Osteocyte (in vitro differentiated cells): ENCODE data around the gene DENND5B. TPM values are rescaled to one million over a fixed set of nuclear protein-coding genes. Genes with fewer than 3 reads are reported as not detected.

Experiments
- DNase-seq: peaks from one replicate; pipeline ENCODE4 v3.0.0; 2021; ENCODE audit warnings: mixed read lengths; ENCODE audit not compliant: unreplicated experiment; ENCODE audit errors: extremely low spot score
- H3K27ac Mint-ChIP-seq: one replicate; pipeline ENCODE4 v1.8.0; 2021; ENCODE audit warnings: mild to moderate bottlenecking, mixed read lengths; ENCODE audit not compliant: unreplicated experiment
- H3K27me3 Mint-ChIP-seq: one replicate; pipeline ENCODE4 v1.8.0; 2021; ENCODE audit warnings: mixed read lengths; ENCODE audit not compliant: unreplicated experiment
- H3K36me3 Mint-ChIP-seq: one replicate; pipeline ENCODE4 v1.8.0; 2021; ENCODE audit warnings: mixed read lengths; ENCODE audit not compliant: unreplicated experiment
- H3K4me1 Mint-ChIP-seq: one replicate; pipeline ENCODE4 v1.8.0; 2021; ENCODE audit warnings: mixed read lengths; ENCODE audit not compliant: unreplicated experiment
- H3K4me3 Mint-ChIP-seq: one replicate; pipeline ENCODE4 v1.8.0; 2021; ENCODE audit warnings: mild to moderate bottlenecking, moderate library complexity, mixed read lengths; ENCODE audit not compliant: unreplicated experiment
- H3K9me3 Mint-ChIP-seq: one replicate; pipeline ENCODE4 v1.8.0; 2021; ENCODE audit warnings: mixed read lengths; ENCODE audit not compliant: unreplicated experiment
- CTCF ChIP-seq: fragments of 200-600 bp; sonication (generic); IDR thresholded peaks from 2 replicates; pipeline ENCODE4 v1.5.0; 2021; ENCODE audit warnings: antibody characterized with exemption, mild to moderate bottlenecking, moderate library complexity
- long read RNA-seq: library from polyadenylated mRNA; unstranded; transcript quantifications from one replicate; pipeline ENCODE4 v2.0.0, GENCODE V29; 2021
- total RNA-seq: library from RNA; stranded (reverse); gene quantifications from 2 replicates; pipeline ENCODE4 v1.2.1, GENCODE V29; 2021

The DENND5B gene
- total RNA-seq: 17.8 and 20.3 TPM in 2 replicates
- long read RNA-seq, partial matches to known transcripts: 6 of 17 reads
- long read RNA-seq, other reads (novel, unspliced or antisense): 11 of 17 reads

- TF ChIP-seq CTCF: no peak
- H3K4me3 Mint-ChIP-seq: peak within 1 kb of the TSS; percentile 94
- DNase-seq: peak; percentile 93
- peak within 1 kb of the TSS; percentile 94 for H3K27ac Mint-ChIP-seq
- H3K27me3 Mint-ChIP-seq: peaks cover 3% of the 10 kb centered on the region
- peaks cover 24% of the 10 kb centered on the region for H3K4me1 Mint-ChIP-seq
- no peaks in the 10 kb centered on the region for H3K36me3 Mint-ChIP-seq
- H3K9me3 Mint-ChIP-seq: no peaks in the 10 kb centered on the region
Measured at GRCh38 chr12:31590642-31591379, at the start of gene DENND5B. Gene DENND5B (minus strand): TSS chr12:31591136. CDS start chr12:31590832, 304 bp downstream.

GRCh38 chr12:31634620-31635019, 43.7 kb upstream of the DENND5B start:
- no peak overlapping the region for H3K4me3 Mint-ChIP-seq
- no peak overlapping the region for H3K27ac Mint-ChIP-seq
- no peaks in the 10 kb centered on the region for H3K36me3 Mint-ChIP-seq
- DNase-seq: no peak
- TF ChIP-seq CTCF: no peak
- H3K9me3 Mint-ChIP-seq: no peaks in the 10 kb centered on the region
- H3K27me3 Mint-ChIP-seq: no peaks in the 10 kb centered on the region
- peaks cover 12% of the 10 kb centered on the region for H3K4me1 Mint-ChIP-seq

- Mint-ChIP-seq H3K9me3 (no peaks in the 10 kb centered on the region), H3K36me3 (no peaks in the 10 kb centered on the region), H3K27ac (no peak overlapping the region), H3K4me3 (no peak overlapping the region), H3K27me3 (no peaks in the 10 kb centered on the region), H3K4me1 (peaks cover 17% of the 10 kb centered on the region)
- TF ChIP-seq CTCF: no peak
- no peak for DNase-seq
Measured at GRCh38 chr12:31633464-31633863, 42.5 kb upstream of the DENND5B start.

- no peaks in the 10 kb centered on the region for H3K36me3 Mint-ChIP-seq
- peaks cover 17% of the 10 kb centered on the region for H3K4me1 Mint-ChIP-seq
- no peak for TF ChIP-seq CTCF
- no peak overlapping the region for H3K27ac Mint-ChIP-seq
- H3K27me3 Mint-ChIP-seq: no peaks in the 10 kb centered on the region
- DNase-seq: no peak
- no peak overlapping the region for H3K4me3 Mint-ChIP-seq
- no peaks in the 10 kb centered on the region for H3K9me3 Mint-ChIP-seq
Measured at GRCh38 chr12:31631809-31632208, 40.9 kb upstream of the DENND5B start.

GRCh38 chr12:31631023-31631724, 40.2 kb upstream of the DENND5B start:
- Mint-ChIP-seq H3K9me3 (no peaks in the 10 kb centered on the region), H3K36me3 (no peaks in the 10 kb centered on the region), H3K27me3 (no peaks in the 10 kb centered on the region), H3K27ac (no peak overlapping the region), H3K4me3 (no peak overlapping the region), H3K4me1 (peaks cover 14% of the 10 kb centered on the region)
- no peak for DNase-seq
- no peak for TF ChIP-seq CTCF
